Stimulated activated CD4-positive, alpha-beta T cell treated with anti-CD3 and anti-CD28 coated beads, Interleukin-1b, Interleukin-23, amount 100 ng/mL, for 4 hours (primary cell): ENCODE measurements around the gene CGNL1.

Experiments used
- DNase-seq, 2 donors: peaks; one replicate each; pipeline ENCODE4 v3.0.0-alpha.2; 2020; ENCODE audit warnings: low read depth in 2 of 2

CGNL1 gene

GRCh38 chr15:57548835-57549234 is 172.5 kb downstream of the CGNL1 start:
- no peak for DNase-seq

GRCh38 chr15:57549935-57550334 is 173.6 kb downstream of the CGNL1 start:
- DNase-seq, result no peak

DNA sequence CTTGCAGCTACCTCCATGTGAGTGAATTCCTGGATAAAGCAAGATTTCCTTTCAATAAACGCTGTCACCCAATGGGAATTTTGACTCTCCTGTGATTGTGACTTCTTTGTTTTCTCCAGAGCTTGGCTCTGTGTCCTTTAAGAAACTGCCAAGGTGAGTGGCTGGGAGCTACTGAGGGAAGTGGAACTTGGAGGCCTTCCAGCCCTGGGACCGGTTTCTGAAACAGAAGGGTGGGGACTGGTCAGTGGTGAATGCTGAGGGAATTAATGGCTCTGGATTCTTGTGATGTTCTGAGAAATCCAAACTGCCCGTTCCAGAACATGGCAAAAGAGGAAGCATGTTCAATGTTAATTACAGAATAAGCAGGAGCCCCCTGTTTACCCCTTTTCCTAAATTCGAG is 174.3 kb downstream of the CGNL1 start:
- DNase-seq, result no peak

GRCh38 chr15:57551715-57552677 is 175.7 kb downstream of the CGNL1 start:
- no peak for DNase-seq

- no peak for DNase-seq
These were observed 176.5 kb downstream of the CGNL1 start for GRCh38 chr15:57552678-57553334.

GRCh38 chr15:57553526-57553925 is 177.2 kb downstream of the CGNL1 start:
- no peak for DNase-seq

- DNase-seq, result no peak
These were observed 177.9 kb downstream of the CGNL1 start for GRCh38 chr15:57554063-57554811.

- DNase-seq, result no peak
These were observed 178.5 kb downstream of the CGNL1 start for GRCh38 chr15:57554812-57555179.

- DNase-seq, result no peak
These were observed 179.0 kb downstream of the CGNL1 start for GRCh38 chr15:57555270-57555669.

DNA sequence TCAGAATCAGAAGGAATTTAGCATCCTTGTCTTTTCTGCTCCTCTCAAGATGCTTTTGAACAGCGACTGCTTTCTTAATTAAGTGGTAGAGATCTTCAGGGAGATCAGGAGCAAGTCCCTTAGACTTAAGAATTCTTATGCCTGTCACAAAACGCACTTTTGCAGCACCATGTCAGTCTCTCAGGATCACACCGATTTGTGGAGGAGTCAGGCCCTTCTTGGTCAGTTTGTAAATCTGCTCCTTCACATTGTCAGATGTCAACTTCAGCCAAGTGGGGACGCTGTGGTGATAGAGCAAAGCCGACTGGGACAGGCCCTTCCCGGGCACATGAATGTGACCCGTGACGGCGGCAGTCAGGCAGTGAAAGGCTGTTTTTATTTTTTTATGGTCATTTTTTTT is 179.7 kb downstream of the CGNL1 start:
- no peak for DNase-seq

DNA sequence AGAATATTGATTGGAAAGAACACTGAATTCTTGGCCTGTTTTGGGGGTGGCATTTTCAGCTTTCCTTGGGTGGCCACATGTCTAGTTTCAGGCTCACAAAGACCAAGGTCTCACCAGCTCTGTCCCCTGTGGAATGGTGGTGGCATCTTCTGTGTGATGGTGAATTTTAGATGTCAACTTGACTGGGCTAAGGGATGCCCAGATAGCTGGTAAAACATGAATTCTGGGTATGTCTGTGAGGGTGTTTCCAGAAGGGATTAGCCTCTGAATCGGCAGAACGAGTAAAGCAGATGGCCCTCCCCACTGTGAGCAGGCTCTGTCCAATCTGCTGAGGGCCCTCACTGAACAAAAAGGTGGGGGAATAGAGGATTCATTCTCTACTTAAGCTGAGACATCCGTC is 181.0 kb downstream of the CGNL1 start:
- no peak for DNase-seq

GRCh38 chr15:57557810-57558209 is 181.5 kb downstream of the CGNL1 start:
- no peak for DNase-seq

GRCh38 chr15:57559875-57560274 is 183.6 kb downstream of the CGNL1 start:
- DNase-seq, result peak; percentile 71

- DNase-seq, result peak; percentile 29 to 55
These were observed 184.9 kb downstream of the CGNL1 start for GRCh38 chr15:57561041-57561711.

GRCh38 chr15:57562196-57562769 is 186.0 kb downstream of the CGNL1 start:
- no peak for DNase-seq

GRCh38 chr15:57563416-57563815 is 187.1 kb downstream of the CGNL1 start:
- no peak for DNase-seq

GRCh38 chr15:57565311-57565710 is 189.0 kb downstream of the CGNL1 start:
- DNase-seq, result no peak

- no peak for DNase-seq
These were observed 190.5 kb downstream of the CGNL1 start for GRCh38 chr15:57566834-57567233.

GRCh38 chr15:57567891-57568290 is 191.6 kb downstream of the CGNL1 start:
- DNase-seq, result no peak

DNA sequence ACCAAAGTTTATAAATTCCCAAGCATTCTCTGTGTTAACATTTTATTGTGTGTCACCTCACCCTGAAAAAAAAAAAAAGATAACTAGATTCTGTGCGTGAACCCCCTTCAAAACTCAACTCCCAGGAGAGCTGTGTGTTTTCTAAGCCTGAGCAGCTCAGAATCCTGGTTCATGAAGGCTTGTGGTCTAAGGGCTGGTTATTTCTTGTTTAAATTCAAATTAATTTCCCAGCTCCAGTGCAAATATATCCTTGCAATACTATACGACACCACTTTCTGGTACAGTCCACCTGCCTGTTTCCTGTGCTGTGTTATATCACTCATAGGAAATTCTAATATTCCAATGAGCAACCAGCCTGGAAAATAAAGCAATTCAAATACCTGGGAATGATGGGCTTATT is 192.0 kb downstream of the CGNL1 start:
- DNase-seq, result no peak

DNA sequence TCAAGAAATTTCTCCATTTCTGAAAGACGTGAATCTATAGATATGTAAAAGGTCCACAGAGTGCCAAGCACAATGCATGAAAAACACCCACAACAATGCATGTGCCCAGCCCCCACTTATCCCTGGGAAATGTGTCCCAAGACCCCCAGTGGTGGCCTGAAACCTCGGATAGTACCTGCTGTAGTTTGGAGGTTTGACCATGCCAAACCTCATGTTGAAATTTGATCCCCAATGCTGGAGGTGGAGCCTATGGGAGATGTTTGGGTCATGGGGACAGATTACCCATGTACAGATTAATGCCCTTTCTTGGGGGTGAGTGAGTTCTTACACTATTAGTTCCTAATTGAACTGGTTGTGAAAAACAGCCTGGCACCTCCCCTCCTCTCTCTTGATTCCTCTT is 194.0 kb downstream of the CGNL1 start:
- no peak for DNase-seq

DNA sequence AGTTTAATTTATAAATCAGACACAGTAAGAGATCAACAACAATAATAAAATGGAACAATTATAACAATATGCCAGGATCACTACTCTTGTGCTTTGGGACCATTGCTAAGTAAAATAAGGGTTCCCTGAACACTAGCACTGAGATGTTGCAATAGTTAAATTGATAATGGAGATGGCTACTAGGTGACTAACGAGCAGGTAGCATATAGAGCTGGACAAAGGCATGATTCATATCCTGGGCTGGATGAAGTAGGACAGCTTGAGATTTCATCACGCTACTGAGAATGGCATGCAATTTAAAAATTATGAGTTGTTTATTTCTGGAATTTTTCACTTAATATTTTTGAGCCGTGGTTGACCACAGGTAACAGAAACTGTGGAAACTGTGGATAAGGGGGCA is 194.7 kb downstream of the CGNL1 start:
- DNase-seq, result no peak
